ENCODE data around the gene ZNF708. TPM values are rescaled to one million over a fixed set of nuclear protein-coding genes. Genes with fewer than 3 reads are reported as not detected.

Gene ZNF708
- total and polyA plus RNA-seq, 2 donors (not counting 1 experiment from before 2014, with no cell fraction given) = 6.2 to 37.7 TPM

DNA sequence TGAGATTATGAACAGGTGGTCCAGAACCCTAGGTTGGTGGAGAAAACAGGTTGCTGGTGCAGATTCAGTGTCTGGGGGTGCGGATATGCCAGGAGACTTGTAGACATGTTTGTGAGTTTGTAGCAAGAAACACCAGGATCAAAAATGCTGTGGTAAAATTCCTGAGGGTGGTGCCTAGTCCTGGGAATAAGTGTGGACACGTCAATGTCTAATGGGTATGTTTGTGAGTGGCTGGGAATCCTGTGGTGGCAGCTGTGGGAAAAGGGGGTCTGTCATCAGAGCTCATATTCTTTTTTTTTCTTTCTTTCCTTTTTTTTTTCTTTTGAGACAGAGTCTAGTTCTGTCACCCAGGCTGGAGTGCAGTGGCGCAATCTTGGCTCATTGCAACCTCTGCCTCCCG, 7.2 kb downstream of the ZNF708 start:
- H3K4me2 ChIP-seq (replicated peaks; ENCODE audit: low read depth, low read length, poor library complexity, severe bottlenecking) = no peak overlapping the region
- H3K9me3 Mint-ChIP-seq (ENCODE audit: insufficient read depth) = peaks cover 3% of the 10 kb centered on the region
- H3K27ac Mint-ChIP-seq = no peak overlapping the region
- no peaks in the 10 kb centered on the region for H3K27me3 ChIP-seq (replicated peaks in 1 of 4; ENCODE audit: control extremely low read depth in 1 of 4, control insufficient read depth in 3 of 4, insufficient read depth in 4 of 4, low read length in 3 of 4)
- POLR2A ChIA-PET = no interaction called here
- peaks cover 0 to 13% (median 8%) of the 10 kb centered on the region in 3 donors for H3K9me3 ChIP-seq (ENCODE audit: control extremely low read depth in 1 of 3, control insufficient read depth in 2 of 3, insufficient read depth in 1 of 3, low read length in 2 of 3)
- TF ChIP-seq, protein P1, sequence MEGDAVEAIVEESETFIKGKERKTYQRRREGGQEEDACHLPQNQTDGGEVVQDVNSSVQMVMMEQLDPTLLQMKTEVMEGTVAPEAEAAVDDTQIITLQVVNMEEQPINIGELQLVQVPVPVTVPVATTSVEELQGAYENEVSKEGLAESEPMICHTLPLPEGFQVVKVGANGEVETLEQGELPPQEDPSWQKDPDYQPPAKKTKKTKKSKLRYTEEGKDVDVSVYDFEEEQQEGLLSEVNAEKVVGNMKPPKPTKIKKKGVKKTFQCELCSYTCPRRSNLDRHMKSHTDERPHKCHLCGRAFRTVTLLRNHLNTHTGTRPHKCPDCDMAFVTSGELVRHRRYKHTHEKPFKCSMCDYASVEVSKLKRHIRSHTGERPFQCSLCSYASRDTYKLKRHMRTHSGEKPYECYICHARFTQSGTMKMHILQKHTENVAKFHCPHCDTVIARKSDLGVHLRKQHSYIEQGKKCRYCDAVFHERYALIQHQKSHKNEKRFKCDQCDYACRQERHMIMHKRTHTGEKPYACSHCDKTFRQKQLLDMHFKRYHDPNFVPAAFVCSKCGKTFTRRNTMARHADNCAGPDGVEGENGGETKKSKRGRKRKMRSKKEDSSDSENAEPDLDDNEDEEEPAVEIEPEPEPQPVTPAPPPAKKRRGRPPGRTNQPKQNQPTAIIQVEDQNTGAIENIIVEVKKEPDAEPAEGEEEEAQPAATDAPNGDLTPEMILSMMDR (IDR thresholded peaks at IDR 0.05) = no peak
- no peak for TF ChIP-seq EZH2 (IDR thresholded peaks at IDR 0.05; ENCODE audit: borderline replicate concordance, insufficient read depth, low read depth, low read length, poor library complexity, severe bottlenecking)
- WGBS (ENCODE audit: insufficient coverage) = 100% methylated on average over 3 of the region's 4 CpGs
- H3K27ac ChIP-seq (ENCODE audit: low read length in 2 of 2) = no peak overlapping the region
- no peaks in the 10 kb centered on the region for H3K27me3 Mint-ChIP-seq
- no peak overlapping the region for H3K4me3 ChIP-seq (ENCODE audit: control extremely low read depth in 1 of 5, extremely low read depth in 1 of 5, insufficient read depth in 1 of 5, low read depth in 2 of 5, low read length in 4 of 5)
- intact Hi-C loops (cut with micrococcal nuclease) = no loop called here
- CTCF ChIA-PET = no interaction called here
- peaks cover 51% of the 10 kb centered on the region for H3K4me1 Mint-ChIP-seq
- ATAC-seq (ENCODE audit: low read depth) = no peak
- peaks cover 2 to 19% of the 10 kb centered on the region in 2 experiments for H3K36me3 ChIP-seq (replicated peaks in 1 of 2; ENCODE audit: control extremely low read depth in 1 of 2, control insufficient read depth in 1 of 2, extremely low read depth in 1 of 2, insufficient read depth in 2 of 2, low read length in 1 of 2)
- peaks cover 28% of the 10 kb centered on the region for H4K20me1 ChIP-seq (ENCODE audit: control insufficient read depth, insufficient read depth, low read length, poor library complexity, severe bottlenecking)
- no peaks in the 10 kb centered on the region for H3K4me1 ChIP-seq (ENCODE audit: control insufficient read depth in 2 of 2, insufficient read depth in 2 of 2, low read length in 2 of 2)
- no peak overlapping the region for H3K9ac ChIP-seq (ENCODE audit: low read length)
- H2AFZ ChIP-seq (ENCODE audit: insufficient read depth, low read depth, low read length, poor library complexity, severe bottlenecking) = no peak overlapping the region
- peaks cover 97% of the 10 kb centered on the region for H3K79me2 ChIP-seq (ENCODE audit: control insufficient read depth, insufficient read depth, low read length)
- H3K4me3 Mint-ChIP-seq = no peak overlapping the region
- no peak for DNase-seq

DNA sequence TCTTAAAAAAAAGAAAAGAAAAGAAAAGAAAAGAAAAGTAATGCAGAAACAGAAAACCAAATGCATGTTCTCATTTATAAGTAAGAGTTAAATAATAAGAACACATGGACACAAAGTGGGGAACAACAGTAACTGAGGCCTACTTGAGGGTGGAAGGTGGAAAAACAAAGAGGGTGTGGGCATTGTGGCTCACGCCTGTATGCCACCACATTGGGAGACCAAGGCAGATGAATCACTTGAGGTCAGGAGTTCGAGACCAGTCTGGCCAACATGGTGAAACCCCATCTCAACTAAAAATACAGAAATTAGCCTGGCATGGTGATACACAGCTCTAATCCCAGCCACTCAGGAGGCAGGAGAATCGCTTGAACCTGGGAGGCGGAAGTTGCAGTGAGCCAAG, 8.1 kb downstream of the ZNF708 start:
- peaks cover 0 to 9% (median 7%) of the 10 kb centered on the region in 3 donors for H3K9me3 ChIP-seq (ENCODE audit: control extremely low read depth in 1 of 3, control insufficient read depth in 2 of 3, insufficient read depth in 1 of 3, low read length in 2 of 3)
- POLR2A ChIA-PET = no interaction called here
- no peak for TF ChIP-seq EZH2 (IDR thresholded peaks at IDR 0.05; ENCODE audit: borderline replicate concordance, insufficient read depth, low read depth, low read length, poor library complexity, severe bottlenecking)
- TF ChIP-seq, protein P1 (IDR thresholded peaks at IDR 0.05) = no peak

More for the DNA sequence above, 8.1 kb downstream of the ZNF708 start:
- CTCF ChIA-PET = no interaction called here
- H3K27me3 Mint-ChIP-seq = no peaks in the 10 kb centered on the region
- Histone ChIP-seq H3K27ac (ENCODE audit: low read length in 2 of 2) (no peak overlapping the region), H3K36me3 (replicated peaks in 1 of 2; ENCODE audit: control extremely low read depth in 1 of 2, control insufficient read depth in 1 of 2, extremely low read depth in 1 of 2, insufficient read depth in 2 of 2, low read length in 1 of 2) (peaks cover 2 to 14% of the 10 kb centered on the region in 2 experiments), H3K9ac (ENCODE audit: low read length) (no peak overlapping the region), H3K27me3 (replicated peaks in 1 of 4; ENCODE audit: control extremely low read depth in 1 of 4, control insufficient read depth in 3 of 4, insufficient read depth in 4 of 4, low read length in 3 of 4) (no peaks in the 10 kb centered on the region), H2AFZ (ENCODE audit: insufficient read depth, low read depth, low read length, poor library complexity, severe bottlenecking) (no peak overlapping the region), H3K4me2 (replicated peaks; ENCODE audit: low read depth, low read length, poor library complexity, severe bottlenecking) (no peak overlapping the region), H4K20me1 (ENCODE audit: control insufficient read depth, insufficient read depth, low read length, poor library complexity, severe bottlenecking) (peaks cover 28% of the 10 kb centered on the region), H3K4me1 (ENCODE audit: control insufficient read depth in 2 of 2, insufficient read depth in 2 of 2, low read length in 2 of 2) (no peaks in the 10 kb centered on the region), H3K4me3 (ENCODE audit: control extremely low read depth in 1 of 5, extremely low read depth in 1 of 5, insufficient read depth in 1 of 5, low read depth in 2 of 5, low read length in 4 of 5) (no peak overlapping the region), H3K79me2 (ENCODE audit: control insufficient read depth, insufficient read depth, low read length) (peaks cover 96% of the 10 kb centered on the region)
- intact Hi-C loops (cut with micrococcal nuclease) = no loop called here
- H3K9me3 Mint-ChIP-seq (ENCODE audit: insufficient read depth) = no peaks in the 10 kb centered on the region
- ATAC-seq (ENCODE audit: low read depth) (no peak), DNase-seq (no peak)
- no peak overlapping the region for H3K27ac Mint-ChIP-seq
- WGBS (ENCODE audit: insufficient coverage) = 98% methylated on average over 4 of the region's 4 CpGs
- no peak overlapping the region for H3K4me3 Mint-ChIP-seq
- peaks cover 45% of the 10 kb centered on the region for H3K4me1 Mint-ChIP-seq

Data from B cell (primary cell).